Testis (tissue), 3 donors: Measurements from ENCODE around the gene PIP4K2A. TPM values are rescaled to one million over a fixed set of nuclear protein-coding genes. Genes with fewer than 3 reads are reported as not detected.
"Not testable (repeated sequence)": the region's sequence is repeated elsewhere in the genome, so short reads cannot be mapped to it uniquely, and the experiment has no call there.

Source experiments
- DNase-seq: peaks from one replicate; pipeline ENCODE4 v3.0.0-alpha.2; 2019
- H3K27ac ChIP-seq, 2 donors: fragments of 200-600 bp; sonication (generic); one replicate each; pipeline ENCODE4 v1.5.1; 2019
- H3K27me3 ChIP-seq: fragments of 200-600 bp; sonication (generic); one replicate; pipeline ENCODE4 v1.5.1; 2019
- H3K36me3 ChIP-seq: fragments of 200-600 bp; sonication (generic); one replicate; pipeline ENCODE4 v1.5.1; 2017; ENCODE audit warnings: low read depth; ENCODE audit errors: missing control alignments
- H3K4me1 ChIP-seq: fragments of 200-600 bp; sonication (generic); one replicate; pipeline ENCODE4 v1.5.1; 2019
- H3K4me3 ChIP-seq, 2 donors: fragments of 200-600 bp; sonication (generic); one replicate each; pipeline ENCODE4 v1.5.1; 2017 to 2019
- H3K9me3 ChIP-seq: fragments of 200-600 bp; sonication (generic); one replicate; pipeline ENCODE4 v1.5.1; 2017
- CTCF ChIP-seq, 3 experiments: fragments of 450-650 bp in 2 of 3; fragments of 200-600 bp in 1 of 3; sonication (generic) in 1 of 3; IDR thresholded peaks; one replicate each; pipeline ENCODE4 v1.5.1; 2016 to 2019; ENCODE audit warnings: antibody characterized with exemption in 3 of 3, mild to moderate bottlenecking in 2 of 3, moderate library complexity in 1 of 3
- POLR2A ChIP-seq: fragments of 450-650 bp; IDR thresholded peaks from one replicate; pipeline ENCODE4 v1.6.1; 2017; ENCODE audit warnings: antibody characterized with exemption, mild to moderate bottlenecking, moderate library complexity
- WGBS, 2 donors: methylation state at CpG; one replicate each; pipeline ENCODE4 v1.1.5; 2018; 5-methylcytosine and 5-hydroxymethylcytosine counted together
- intact Hi-C: fragments of 100-400 bp; cut with DNase I; formaldehyde crosslinking; loops from one replicate; pipeline ENCODE4 v1.15.1; 2023; ENCODE audit warnings: low total_unique reads
- polyA plus RNA-seq: library from polyadenylated mRNA; stranded (reverse); fragments of 350-450 nt; fragmentation: Illumina TruSeq; extraction: RNeasy Lipid Tissue Mini Kit (QIAGEN cat#74804); gene quantifications from one replicate; pipeline ENCODE4 v1.2.3, GENCODE V29; 2014; ENCODE audit warnings: low read depth, low replicate concordance; ENCODE audit not compliant: insufficient read depth
- total RNA-seq, 2 donors: library from RNA; depleted of rRNA; stranded (reverse); fragments of >200 nt; gene quantifications; one replicate each; pipeline ENCODE4 v1.2.3, GENCODE V29; 2016

Gene PIP4K2A
- total and polyA plus RNA-seq, 3 donors from 2014 or later: 12.6 to 26.0 (median 15.8) TPM

GRCh38 chr10:22534849-22535604 is 179.4 kb downstream of the PIP4K2A start:
- Histone ChIP-seq H3K27me3 (no peaks in the 10 kb centered on the region), H3K27ac (no peak overlapping the region), H3K9me3 (no peaks in the 10 kb centered on the region), H3K4me3 (no peak overlapping the region), H3K4me1 (no peaks in the 10 kb centered on the region), H3K36me3 (no peaks in the 10 kb centered on the region)
- TF ChIP-seq POLR2A (no peak), CTCF (IDR thresholded peaks at IDR 0.05) (no peak)
- no peak for DNase-seq
- 69 to 77% methylated on average over 9 of the region's 9 CpGs for WGBS, 2 donors
- intact Hi-C loops: no loop called here

DNA sequence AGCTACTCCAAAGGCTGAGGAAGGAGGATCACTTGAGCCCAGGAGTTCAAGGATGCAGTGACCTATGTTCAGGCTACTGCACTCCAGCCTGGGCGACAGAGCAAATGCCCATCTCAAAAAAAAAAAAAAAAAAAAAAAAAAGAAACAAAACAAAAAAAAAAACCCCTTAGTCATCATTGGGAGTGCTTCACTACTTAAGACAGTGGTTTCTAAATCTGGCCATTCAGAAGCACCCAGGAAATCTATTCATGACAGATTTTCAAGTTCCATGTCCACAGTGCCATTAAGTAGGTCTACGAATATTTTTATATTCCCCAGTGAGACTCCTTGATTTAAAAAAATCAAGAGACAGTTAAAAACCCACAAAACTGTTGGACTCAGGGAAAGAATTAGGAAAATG is 182.9 kb downstream of the PIP4K2A start:
- intact Hi-C loops: no loop called here
- Histone ChIP-seq H3K36me3 (no peaks in the 10 kb centered on the region), H3K4me1 (no peaks in the 10 kb centered on the region), H3K9me3 (no peaks in the 10 kb centered on the region), H3K27ac (no peak overlapping the region), H3K27me3 (no peaks in the 10 kb centered on the region), H3K4me3 (no peak overlapping the region)
- no peak for DNase-seq
- 73 to 75% methylated on average over 2 of the region's 2 CpGs for WGBS, 2 donors
- TF ChIP-seq CTCF (IDR thresholded peaks at IDR 0.05) (no peak), POLR2A (no peak)

GRCh38 chr10:22531008-22531407 is 183.4 kb downstream of the PIP4K2A start:
- intact Hi-C loops: no loop called here
- H3K27ac ChIP-seq: no peak overlapping the region
- TF ChIP-seq CTCF (IDR thresholded peaks at IDR 0.05) (no peak), POLR2A (no peak)
- H3K36me3 ChIP-seq: no peaks in the 10 kb centered on the region
- no peaks in the 10 kb centered on the region for H3K4me1 ChIP-seq
- no peaks in the 10 kb centered on the region for H3K9me3 ChIP-seq
- no peak for DNase-seq
- no peaks in the 10 kb centered on the region for H3K27me3 ChIP-seq
- H3K4me3 ChIP-seq: no peak overlapping the region
- 83 to 86% methylated on average over 3 of the region's 3 CpGs for WGBS, 2 donors

- Histone ChIP-seq H3K9me3 (no peaks in the 10 kb centered on the region), H3K27me3 (no peaks in the 10 kb centered on the region), H3K36me3 (no peaks in the 10 kb centered on the region), H3K27ac (no peak overlapping the region), H3K4me1 (no peaks in the 10 kb centered on the region), H3K4me3 (no peak overlapping the region)
- DNase-seq: no peak
- WGBS, 2 donors: 84 to 92% methylated on average over 2 of the region's 2 CpGs
- no peak for TF ChIP-seq POLR2A
- no peak for TF ChIP-seq CTCF (IDR thresholded peaks at IDR 0.05)
- intact Hi-C loops: no loop called here
These were observed 186.9 kb downstream of the PIP4K2A start for GRCh38 chr10:22527520-22527919.

GRCh38 chr10:22524333-22524732 is 190.0 kb downstream of the PIP4K2A start:
- DNase-seq, H3K27me3 ChIP-seq, H3K27ac ChIP-seq, intact Hi-C loops, H3K36me3 ChIP-seq, H3K4me3 ChIP-seq, H3K4me1 ChIP-seq, H3K9me3 ChIP-seq: not testable (repeated sequence)

GRCh38 chr10:22520645-22521044 is 193.7 kb downstream of the PIP4K2A start:
- H3K36me3 ChIP-seq, H3K4me3 ChIP-seq, H3K4me1 ChIP-seq, H3K27ac ChIP-seq, intact Hi-C loops, DNase-seq, H3K27me3 ChIP-seq, H3K9me3 ChIP-seq: not testable (repeated sequence)
